Measurements from ENCODE around the gene TTC7B. TPM values are rescaled to one million over a fixed set of nuclear protein-coding genes. Genes with fewer than 3 reads are reported as not detected.

The TTC7B gene
- total RNA-seq, 1 experiment from 2014 or later: 40.9 TPM

- Histone ChIP-seq H3K36me3 (ENCODE audit: control insufficient read depth, insufficient read depth, low read length) (no peaks in the 10 kb centered on the region), H3K27ac (ENCODE audit: low read length) (no peak overlapping the region), H3K4me1 (ENCODE audit: control insufficient read depth, insufficient read depth, low read length) (peaks cover 3% of the 10 kb centered on the region; the same call in 1 of the 2 replicates), H3K27me3 (ENCODE audit: control insufficient read depth, insufficient read depth, low read length) (no peaks in the 10 kb centered on the region), H3K4me3 (ENCODE audit: low read depth in 2 of 2, low read length in 2 of 2) (no peak overlapping the region), H3K9me3 (ENCODE audit: control insufficient read depth, insufficient read depth, low read depth, low read length) (no peaks in the 10 kb centered on the region)
- no peak for TF ChIP-seq TCF7L2 (IDR thresholded peaks at IDR 0.05; ENCODE audit: low read depth, low read length)
- in situ Hi-C loops (cut with HindIII; ENCODE audit: low pct_unique_long_range_greater_than_20kb, low sequenced_read_pairs): no loop called here
- POLR2A ChIA-PET: no interaction called here
- CTCF ChIA-PET: no interaction called here
- no TSS peak for BruUV-seq (replicated peaks)
- ATAC-seq (no peak), DNase-seq (ENCODE audit: low read depth, low spot score) (no peak)
- intact Hi-C loops (cut with micrococcal nuclease; ENCODE audit: unreplicated experiment): no loop called here
These were observed 257.1 kb downstream of the TTC7B start for GRCh38 chr14:90558983-90559590.

- H3K27me3 ChIP-seq (ENCODE audit: control insufficient read depth, insufficient read depth, low read length): no peaks in the 10 kb centered on the region
- H3K27ac ChIP-seq (ENCODE audit: low read length): no peak overlapping the region
- H3K4me1 ChIP-seq (ENCODE audit: control insufficient read depth, insufficient read depth, low read length): peaks cover 3% of the 10 kb centered on the region; the same call in 1 of the 2 replicates
- ChIA-PET POLR2A (no interaction called here), CTCF (no interaction called here)
- DNase-seq (ENCODE audit: low read depth, low spot score): no peak
- BruUV-seq (replicated peaks): no TSS peak
- in situ Hi-C loops (cut with HindIII; ENCODE audit: low pct_unique_long_range_greater_than_20kb, low sequenced_read_pairs): no loop called here
- ATAC-seq: no peak
- H3K36me3 ChIP-seq (ENCODE audit: control insufficient read depth, insufficient read depth, low read length): no peaks in the 10 kb centered on the region
- H3K4me3 ChIP-seq (ENCODE audit: low read depth in 2 of 2, low read length in 2 of 2): no peak overlapping the region
- intact Hi-C loops (cut with micrococcal nuclease; ENCODE audit: unreplicated experiment): no loop called here
- TF ChIP-seq REST (IDR thresholded peaks at IDR 0.05; ENCODE audit: insufficient read depth in 1 of 2, low read depth in 2 of 2, low read length in 1 of 2) (no peak), SIN3A (IDR thresholded peaks at IDR 0.05; ENCODE audit: borderline replicate concordance, insufficient read depth, low read depth, low read length) (no peak), TCF7L2 (IDR thresholded peaks at IDR 0.05; ENCODE audit: low read depth, low read length) (no peak), CTCF (IDR thresholded peaks at IDR 0.05) (no peak), POLR2AphosphoS5 (IDR thresholded peaks at IDR 0.05; ENCODE audit: low read depth, low read length) (no peak)
- no peaks in the 10 kb centered on the region for H3K9me3 ChIP-seq (ENCODE audit: control insufficient read depth, insufficient read depth, low read depth, low read length)
These were observed 257.9 kb downstream of the TTC7B start for GRCh38 chr14:90558041-90558982.

- Histone ChIP-seq H3K4me3 (ENCODE audit: low read depth in 2 of 2, low read length in 2 of 2) (no peak overlapping the region), H3K27ac (ENCODE audit: low read length) (no peak overlapping the region), H3K27me3 (ENCODE audit: control insufficient read depth, insufficient read depth, low read length) (no peaks in the 10 kb centered on the region), H3K4me1 (ENCODE audit: control insufficient read depth, insufficient read depth, low read length) (peaks cover 3% of the 10 kb centered on the region; the same call in 1 of the 2 replicates), H3K9me3 (ENCODE audit: control insufficient read depth, insufficient read depth, low read depth, low read length) (no peaks in the 10 kb centered on the region), H3K36me3 (ENCODE audit: control insufficient read depth, insufficient read depth, low read length) (no peaks in the 10 kb centered on the region)
- BruUV-seq (replicated peaks): no TSS peak
- POLR2A ChIA-PET: no interaction called here
- intact Hi-C loops (cut with micrococcal nuclease; ENCODE audit: unreplicated experiment): no loop called here
- TF ChIP-seq REST (IDR thresholded peaks at IDR 0.05; ENCODE audit: insufficient read depth in 1 of 2, low read depth in 2 of 2, low read length in 1 of 2) (no peak), POLR2AphosphoS5 (IDR thresholded peaks at IDR 0.05; ENCODE audit: low read depth, low read length) (no peak), SIN3A (IDR thresholded peaks at IDR 0.05; ENCODE audit: borderline replicate concordance, insufficient read depth, low read depth, low read length) (no peak), CTCF (IDR thresholded peaks at IDR 0.05) (no peak), TCF7L2 (IDR thresholded peaks at IDR 0.05; ENCODE audit: low read depth, low read length) (no peak)
- CTCF ChIA-PET: no interaction called here
- DNase-seq (ENCODE audit: low read depth, low spot score): no peak
- ATAC-seq: no peak
- in situ Hi-C loops (cut with HindIII; ENCODE audit: low pct_unique_long_range_greater_than_20kb, low sequenced_read_pairs): no loop called here
These were observed 258.7 kb downstream of the TTC7B start for GRCh38 chr14:90557516-90557915.
